ENCODE data around the gene PRKN.
"Not testable (repeated sequence)": the region's sequence is repeated elsewhere in the genome, so short reads cannot be mapped to it uniquely, and the experiment has no call there.

The PRKN gene

DNA sequence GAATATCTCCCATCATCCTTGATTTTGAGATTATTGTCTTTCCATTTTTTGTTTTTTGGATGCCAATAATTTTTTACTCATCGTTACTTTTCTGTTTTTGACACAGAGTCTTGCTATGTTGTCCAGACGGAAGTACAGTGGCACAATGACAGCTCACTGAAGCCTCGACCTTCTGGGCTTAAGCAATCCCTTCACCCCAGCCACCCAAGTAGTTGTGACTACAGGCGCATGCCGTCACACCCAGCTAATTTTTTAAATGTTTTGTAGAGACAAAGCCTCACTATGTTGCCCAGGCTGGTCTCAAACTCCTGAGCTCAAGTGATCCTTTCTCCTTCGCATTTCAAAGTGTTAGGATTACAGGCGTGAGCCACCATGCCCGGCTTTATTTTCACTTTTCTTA lies 851.3 kb downstream of the PRKN start:
- DNase-seq: no peak

DNA sequence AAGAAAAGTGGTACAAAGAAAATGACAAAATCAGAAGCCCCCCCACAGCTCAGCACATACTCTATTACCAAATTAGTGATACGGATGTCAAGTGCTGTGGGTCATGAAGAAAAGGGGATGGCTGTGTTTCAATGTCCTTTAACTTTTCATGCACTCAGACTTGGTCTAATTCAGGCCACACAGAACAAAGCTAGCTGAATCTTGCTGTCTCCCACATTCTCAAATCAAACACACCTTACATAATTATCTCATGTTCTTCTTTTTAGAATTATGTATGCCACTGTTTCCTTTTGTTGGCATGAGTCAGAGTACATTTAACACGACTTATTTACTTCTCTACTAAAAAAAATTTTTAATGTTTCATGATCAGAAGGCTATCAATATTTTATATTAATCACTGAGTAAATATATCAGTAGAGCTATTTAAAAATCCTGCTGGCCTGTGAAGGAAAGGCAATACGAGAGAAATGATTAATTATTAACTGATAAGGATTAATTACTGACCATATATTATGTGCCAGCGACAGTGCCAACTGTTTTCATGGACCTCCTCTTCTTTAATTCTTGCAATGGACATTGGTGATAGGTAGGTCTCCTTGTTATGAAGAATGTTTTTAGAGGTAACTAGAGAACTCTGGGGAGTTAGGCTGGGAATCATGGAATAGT lies 857.2 kb downstream of the PRKN start:
- DNase-seq: no peak

DNA sequence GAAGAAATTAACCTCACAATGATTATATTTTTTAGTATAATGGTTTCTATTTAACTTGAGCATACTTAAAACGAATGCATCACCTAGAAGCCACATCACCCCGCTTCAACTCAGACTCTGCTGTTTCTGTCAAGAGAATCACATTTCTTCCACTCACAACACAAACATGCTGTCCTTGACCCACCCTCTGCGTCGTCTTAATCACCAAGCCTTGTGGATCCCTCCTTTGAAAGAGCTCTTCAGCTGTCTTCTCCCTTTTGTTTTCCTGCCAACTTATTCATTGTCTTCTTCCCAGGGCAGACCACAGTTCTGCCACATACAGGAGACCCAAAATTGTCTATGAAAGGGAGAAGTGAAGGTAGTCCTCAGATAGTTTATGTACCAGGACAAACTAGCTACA lies 858.1 kb downstream of the PRKN start:
- no peak for DNase-seq

DNA sequence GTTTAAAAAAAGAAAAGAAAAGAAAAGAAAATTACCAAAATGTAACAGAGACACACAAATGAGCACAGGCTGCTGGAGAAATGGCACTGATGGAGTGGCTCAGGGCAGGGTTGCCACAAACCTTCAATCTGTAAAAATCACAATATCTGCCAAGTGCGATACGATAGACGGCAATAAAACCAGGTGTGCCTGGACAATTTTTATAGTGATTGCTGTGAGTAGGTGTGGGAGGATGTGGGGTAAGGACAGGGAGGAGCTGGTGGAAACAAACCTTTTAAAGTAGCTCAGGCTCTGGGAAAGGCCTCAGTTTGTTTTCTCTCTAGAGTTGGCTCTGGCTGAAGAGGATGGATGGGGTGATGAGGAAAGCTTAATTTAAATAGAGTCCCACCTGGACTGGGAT lies 861.0 kb downstream of the PRKN start:
- DNase-seq: no peak

DNA sequence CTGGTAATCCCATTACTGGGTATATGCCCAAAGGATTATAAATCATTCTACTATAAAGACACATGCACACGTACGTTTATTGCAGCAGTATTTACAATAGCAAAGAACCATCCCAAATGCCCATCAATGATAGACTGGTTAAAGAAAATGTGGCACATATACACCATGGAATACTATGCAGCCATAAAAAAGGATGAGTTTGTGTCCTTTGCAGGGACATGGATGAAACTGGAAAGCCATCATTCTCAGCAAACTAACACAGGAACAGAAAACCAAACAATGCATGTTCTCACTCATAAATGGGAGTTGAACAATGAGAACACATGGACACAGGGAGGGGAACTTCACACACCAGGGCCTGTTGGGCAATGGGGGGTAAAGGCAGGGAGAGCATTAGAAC lies 866.5 kb downstream of the PRKN start:
- not testable (repeated sequence) for DNase-seq

DNA sequence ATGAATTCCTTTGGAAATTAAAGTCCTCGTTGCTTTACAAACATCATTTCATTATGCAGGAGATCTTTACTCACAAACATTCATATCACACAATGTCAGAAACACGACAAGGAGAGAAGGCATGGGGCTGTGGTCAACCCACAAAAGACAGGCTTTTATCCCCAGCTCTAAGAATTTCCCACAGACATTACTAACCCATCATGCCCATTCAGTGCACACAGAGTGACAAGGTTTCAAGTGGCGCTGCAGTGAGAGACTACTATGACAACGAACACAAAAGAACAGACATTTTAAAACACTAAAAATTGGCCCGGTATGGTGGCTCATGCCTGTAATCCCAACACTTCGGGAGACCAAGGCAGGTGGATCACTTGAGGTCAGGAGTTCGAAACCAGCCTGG lies 873.9 kb downstream of the PRKN start:
- no peak for DNase-seq

DNA sequence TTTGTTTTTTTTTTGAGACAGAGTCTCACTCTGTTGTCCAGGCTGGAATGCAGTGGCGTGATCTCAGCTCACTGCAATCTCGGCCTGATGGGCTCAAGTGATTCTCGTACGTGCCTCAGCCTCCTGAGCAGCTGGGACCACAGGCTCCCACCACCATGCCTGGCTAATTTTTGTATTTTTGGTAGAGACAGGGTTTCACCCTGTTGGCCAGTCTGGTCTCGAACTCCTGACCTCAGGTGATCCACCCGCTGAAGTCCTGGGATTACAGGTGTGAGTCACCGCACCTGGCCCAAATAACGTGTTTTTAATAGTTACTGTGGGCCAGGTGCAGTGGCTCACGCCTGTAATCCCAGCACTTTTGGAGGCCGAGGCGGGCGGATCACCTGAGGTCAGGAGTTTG lies 876.1 kb downstream of the PRKN start:
- DNase-seq: not testable (repeated sequence)

DNA sequence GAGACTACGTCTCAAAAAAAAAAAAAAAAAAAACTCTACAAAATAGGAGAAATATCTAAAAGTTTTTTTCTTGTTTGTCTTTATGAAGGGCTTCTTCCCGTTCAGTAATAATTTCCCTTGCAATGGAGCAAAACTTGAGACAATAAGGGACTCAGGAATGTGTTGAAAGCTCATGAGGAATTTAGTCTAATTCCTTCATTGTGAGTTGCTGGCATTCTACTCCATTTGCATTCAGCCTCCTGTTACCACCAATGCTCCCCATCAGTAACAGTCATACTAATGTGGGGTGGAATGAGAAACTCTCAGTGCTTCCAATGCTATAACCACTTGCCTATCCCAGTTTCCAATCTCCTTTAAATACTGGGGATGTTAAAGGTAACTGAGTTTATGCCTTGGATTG lies 877.0 kb downstream of the PRKN start:
- DNase-seq: no peak

DNA sequence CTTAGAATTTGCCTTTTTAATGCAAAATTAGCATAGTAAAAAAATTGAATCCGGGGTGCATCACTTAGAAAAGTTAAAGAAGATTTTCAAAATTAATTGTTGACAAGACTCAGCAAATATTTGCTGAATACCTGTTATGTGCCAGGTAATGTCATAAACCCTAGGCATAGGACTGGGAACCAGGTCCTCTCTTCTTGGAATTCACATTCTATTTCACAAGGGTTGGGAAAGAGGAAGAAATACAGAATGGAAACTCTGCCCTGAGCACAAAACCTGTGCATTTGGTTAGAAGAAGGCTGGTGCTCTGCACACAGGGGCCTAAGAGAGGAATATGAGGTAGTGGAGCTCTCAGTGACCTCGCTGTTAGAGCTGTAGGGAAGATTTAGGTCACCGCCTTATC lies 879.9 kb downstream of the PRKN start:
- DNase-seq: no peak

DNA sequence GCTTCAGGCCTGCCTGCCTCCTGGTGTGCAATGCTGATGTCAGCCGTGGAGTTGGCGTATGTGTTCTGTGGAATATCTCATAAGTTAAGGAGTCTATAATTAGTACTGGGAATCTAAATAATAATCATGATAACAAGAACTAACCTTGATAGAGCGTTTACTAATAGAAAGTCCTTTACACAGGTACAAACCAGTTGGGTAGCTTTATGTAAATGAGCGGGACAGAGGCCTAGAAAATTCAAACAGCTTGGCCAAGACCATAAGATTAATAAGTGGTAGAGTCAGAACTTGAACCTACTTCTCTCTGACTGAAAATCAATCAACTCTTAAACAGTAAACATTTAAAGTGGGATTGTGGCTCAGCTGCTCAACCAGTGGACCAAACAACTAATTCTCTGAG lies 882.8 kb downstream of the PRKN start:
- no peak for DNase-seq

DNA sequence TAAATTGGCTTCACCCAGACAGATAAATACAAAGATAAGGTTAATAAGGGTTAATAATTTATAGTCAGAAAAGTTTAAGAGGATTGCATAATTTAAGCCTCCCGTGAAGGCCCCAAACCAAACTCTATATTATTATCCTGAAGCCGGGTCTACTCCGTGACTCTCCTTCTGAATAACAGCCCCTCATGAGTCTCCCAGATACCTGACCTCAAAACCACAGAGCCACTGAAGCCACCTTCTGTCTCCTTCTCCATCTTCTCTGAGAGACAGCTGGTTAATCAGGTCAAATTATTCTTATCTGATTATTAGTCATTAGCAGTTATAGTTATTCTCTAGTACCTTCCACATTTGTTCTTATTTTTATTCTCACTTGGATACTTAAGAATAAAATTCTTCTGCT lies 884.5 kb downstream of the PRKN start:
- DNase-seq: no peak

DNA sequence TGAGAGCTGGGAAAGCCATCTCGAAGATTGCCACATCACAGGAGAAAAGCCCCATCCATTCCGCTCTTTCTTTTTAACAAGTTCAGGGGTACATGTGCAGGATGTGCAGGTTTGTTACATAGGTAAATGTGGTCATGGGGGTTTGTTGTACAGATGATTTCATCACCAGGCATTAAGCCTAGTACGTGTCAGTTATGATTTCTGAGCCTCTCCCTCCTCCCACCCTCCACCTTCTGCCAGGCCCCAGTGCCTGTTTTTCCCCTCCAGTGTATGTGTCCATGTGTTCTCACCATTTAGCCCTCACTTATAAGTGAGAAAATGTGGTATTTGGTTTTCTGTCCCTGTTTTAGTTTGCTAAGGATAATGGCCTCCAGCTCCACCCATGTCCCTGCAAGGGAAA lies 887.2 kb downstream of the PRKN start:
- DNase-seq: no peak

DNA sequence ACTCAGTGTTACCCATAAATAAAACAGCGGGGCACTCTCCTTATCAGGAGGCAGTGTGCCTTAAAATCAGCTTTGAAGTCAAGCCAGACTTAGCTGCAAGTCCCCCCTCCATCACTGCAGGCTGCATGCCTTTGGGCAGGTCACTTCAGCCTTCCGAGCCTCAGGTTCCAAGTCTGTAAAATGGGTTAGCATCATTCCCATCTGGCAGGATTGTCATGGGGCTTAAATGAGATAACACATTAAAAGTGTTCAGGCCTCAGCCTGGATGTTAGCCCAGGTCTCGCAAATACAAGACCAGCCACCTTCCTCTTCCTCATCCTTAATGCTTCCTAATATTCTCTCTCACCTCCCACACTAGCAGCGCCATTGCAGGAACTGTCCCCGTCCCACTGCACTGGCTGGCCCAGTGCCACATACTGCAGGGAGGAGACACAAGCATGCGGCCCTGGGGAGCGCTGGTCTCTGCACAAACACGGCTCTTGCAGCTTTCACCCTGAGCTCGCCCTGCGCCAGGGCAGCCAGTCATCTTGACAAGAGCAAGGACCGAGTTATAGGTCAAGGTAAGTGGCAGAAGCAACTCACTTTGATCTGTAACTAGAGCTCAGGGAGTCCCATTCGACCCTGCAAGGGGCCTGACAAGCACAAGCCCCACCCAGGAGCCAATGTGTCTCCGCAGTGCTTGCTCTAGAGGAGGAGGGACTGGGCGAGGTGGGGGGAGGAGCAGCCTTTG lies 889.1 kb downstream of the PRKN start:
- DNase-seq: no peak

DNA sequence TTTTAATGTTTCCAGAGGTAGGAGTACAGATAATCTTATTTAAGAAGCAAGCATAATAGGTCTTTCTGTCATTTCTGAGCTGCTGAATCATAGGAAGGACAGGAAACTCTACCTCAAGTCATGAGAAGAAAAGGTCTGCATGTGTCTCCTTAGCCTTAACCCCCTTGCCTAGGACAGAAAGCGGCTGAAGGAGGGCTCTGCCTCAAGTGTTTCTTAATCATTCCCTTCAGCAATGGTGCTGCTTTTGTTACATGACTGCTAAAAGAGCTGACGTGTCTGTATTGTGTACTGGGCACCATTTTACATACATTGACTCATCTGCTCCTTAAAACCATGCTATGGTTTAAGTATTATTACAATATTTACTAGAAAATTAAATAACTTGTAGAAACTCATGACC lies 889.7 kb downstream of the PRKN start:
- no peak for DNase-seq

DNA sequence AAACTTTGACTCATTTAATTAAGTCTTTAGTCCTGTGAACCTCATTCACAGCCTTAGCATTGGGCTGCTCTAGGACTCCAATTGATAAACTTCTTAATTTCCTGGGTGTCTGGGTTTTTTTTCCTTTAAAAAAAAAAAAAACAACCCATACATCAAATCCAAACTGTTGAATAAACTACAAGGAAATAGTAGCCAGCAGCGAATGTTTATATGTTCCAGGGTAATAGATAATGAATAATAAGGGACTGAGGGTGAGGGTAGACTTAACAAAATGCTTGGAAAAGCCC lies 890.2 kb downstream of the PRKN start:
- DNase-seq: no peak

DNA sequence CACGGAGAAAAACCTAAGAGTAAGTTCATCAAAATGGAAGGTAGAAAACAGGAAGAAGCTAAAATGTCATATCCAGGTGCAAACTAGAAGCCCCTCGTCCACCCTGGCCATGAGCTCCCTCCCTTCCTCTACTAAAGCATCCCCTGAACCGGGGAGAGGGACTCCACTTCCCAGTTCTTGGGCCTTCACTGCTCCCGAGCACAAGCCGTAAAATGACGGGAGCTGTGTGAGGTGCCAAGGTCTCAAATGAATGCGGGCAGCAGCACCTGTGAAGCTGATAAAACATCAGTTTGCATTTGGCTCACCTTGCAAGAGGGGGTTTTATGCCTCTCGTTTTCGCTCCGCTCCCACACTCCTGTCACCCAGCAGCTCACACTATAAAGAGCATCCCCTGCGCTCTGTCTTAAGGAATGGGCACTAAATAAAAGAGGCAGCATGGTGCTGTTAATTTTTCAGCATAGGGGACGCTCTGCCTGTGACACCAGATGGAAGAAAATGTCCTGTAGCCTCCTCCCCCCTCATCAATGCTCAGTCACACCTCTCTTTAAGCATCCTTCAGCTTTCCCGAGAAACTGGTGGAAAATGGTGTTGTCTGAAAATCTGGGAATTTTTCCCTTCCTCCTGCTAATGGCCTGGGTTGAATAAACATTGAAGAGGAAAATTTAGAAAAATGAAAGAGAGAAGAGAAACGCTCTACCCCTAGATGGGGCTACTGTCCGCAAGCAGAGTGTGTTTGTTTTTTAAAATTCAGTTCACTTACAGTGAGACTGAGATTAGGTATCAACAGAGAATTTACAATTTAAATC lies 890.7 kb downstream of the PRKN start:
- DNase-seq: no peak

DNA sequence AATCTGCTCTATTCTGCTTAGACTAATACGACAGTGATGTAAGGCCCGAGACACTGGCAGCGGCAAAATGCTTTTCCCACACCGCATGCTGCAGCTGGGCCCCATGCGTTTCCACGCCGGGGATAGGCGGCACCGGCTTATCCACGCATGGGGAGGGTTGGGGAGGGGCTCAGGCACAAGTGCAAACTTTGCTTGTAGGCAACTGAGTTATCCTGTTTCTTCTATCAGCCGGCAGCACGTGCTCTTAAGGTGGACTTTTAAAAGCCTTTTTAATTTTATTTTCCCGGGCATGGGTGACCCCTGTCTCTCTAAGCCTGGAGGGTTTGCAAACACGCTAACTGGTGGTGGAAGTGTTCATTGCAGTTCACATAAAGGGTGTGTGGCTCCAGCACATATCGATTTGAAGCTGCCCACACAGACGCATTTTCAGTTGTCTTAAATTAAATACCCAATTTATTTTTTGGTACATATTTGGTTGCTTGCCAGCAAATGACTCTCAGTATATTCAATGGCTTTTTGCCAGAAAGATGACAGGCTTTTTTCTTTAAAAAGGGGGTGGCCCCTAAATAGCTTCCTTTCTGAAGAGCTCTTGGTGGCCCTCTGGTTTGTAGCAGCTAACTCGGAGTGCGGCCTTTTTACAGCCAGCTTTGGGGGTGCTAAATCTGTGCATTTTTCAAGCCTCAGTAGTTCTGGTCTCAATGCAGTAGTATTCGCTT lies 891.9 kb downstream of the PRKN start:
- no peak for DNase-seq

DNA sequence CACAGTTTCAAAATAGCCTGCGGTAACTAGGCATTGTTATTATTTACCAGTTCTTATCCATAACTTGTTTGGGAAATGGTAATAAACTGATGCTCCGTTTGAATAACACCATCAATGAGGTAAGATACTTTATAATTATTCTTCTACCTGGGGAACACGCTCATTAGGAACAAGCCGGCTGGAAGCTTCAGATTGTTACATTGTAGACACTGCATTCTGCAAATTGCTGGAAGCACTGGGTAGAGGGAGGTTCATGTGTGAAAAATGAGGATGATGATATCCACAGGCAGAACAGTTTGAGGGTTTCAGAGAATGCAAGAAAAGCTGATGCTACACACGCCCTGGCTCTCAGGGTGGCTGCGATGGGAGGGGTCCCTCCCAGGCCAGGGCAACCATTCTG lies 893.1 kb downstream of the PRKN start:
- no peak for DNase-seq

DNA sequence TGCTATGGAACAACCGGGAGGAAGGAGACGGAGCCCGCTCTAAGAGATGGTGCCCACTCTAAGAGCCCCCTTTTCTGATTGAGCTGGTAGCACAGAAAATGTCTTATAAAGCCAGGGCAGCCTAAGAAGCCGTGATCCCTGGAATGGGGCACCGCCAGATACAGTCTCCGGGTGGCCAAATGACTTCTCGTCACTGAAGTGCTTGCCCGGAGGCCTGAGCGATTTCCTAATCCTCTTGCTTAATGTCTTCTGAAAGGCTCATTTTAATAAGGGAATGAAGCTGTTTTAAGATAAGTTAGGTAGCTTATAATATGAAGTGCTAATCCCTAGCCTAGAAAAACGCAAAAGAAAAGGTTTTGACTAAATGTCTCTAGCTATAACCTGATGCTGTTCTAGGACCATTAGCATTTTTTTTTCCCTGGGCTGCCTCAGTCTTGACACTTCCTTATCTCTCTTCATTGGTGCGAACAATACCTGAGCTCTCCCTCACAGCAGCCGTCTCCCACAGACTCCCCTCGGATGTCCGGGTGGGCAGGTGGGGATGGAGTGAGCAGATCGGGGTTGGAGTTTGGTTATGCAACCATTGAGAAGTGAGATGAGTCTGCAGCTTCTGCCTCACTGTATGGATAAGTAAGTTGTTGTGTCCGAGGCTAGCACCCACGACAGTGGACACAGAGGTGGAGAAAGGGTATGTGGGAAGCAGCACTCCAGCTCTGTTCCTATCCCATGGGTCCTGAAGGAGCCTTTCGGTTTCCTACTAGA lies 894.3 kb downstream of the PRKN start:
- no peak for DNase-seq

DNA sequence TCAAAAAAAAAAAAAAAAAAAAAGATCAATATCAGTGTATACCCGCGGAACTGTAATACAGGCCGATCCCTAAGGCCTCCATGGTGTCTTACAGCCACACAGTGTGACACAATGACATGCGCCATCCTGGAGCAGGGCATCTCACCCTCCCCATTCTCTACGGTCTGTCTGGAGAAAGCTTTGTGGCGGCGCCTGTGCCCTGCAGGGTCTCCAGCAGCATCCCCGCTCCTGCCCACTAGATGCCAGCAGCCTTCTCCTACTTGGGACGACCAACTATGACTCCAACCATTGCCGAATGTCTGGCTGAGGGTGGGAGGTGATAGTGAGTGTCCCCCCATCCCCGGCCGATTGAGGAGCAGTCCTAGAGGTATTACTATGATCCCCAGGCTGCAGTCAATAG lies 894.9 kb downstream of the PRKN start:
- DNase-seq: no peak

DNA sequence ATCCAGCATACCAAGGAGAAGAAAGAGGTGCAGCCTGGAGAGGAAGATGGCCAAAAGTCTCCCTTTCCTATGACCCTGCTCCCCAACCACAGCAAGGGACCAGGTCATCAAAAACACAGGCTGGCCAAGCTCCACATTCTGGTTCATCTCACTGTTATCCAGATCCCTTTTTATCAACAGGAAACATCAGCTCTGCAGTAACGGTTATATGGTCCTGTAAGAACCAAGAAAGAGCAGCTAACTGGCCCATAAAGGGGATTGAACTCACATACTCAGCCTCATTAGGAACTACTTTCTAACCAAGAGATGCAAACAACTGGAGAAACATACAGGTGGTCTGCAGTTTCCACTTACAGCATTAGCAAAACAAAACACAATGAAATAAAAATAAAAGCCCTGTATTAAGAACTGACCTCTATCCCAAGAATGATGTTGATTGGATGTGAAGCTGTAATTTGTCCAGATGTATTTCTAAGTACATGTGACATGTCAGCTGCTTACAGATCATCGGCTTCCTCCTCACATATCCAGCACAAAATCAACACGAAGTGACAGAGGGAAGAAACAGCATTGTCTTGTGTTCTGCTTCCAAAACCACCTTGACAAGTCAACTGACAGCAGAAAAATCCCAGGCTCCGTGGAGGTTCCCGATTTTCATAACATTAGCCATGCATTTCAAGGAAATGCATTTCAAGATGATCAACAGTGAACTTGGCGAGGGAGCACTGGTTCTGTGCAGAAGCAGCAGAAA lies 896.5 kb downstream of the PRKN start:
- DNase-seq: no peak

DNA sequence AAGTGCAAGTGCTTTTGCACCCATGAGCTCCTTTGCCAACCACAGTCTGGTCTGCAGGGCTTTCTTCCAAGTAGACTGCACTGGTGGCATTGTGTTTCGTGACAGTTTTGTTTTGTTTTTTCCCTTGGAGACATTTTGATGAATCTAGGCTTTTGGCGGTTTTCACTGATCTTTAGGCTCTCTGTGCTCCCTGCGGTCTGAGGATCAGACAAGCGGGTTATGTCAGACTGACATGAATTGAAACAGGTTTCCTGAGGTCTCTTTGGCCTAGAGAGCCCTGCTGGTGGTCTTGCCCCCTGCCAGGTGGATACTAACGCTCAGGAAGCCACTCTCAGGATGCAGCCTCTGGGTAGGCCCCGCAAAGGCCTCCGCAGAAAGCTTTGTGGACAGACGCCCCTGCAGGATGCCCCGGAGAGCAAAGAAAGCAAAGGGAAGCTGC lies 898.3 kb downstream of the PRKN start:
- DNase-seq: no peak

Data from CD4-positive, alpha-beta T cell treated with Interleukin-4 for 4 hours (primary cell).